Kidney epithelial cell (primary cell): ENCODE measurements around the gene SLC13A3. TPM values are rescaled to one million over a fixed set of nuclear protein-coding genes. Genes with fewer than 3 reads are reported as not detected.

ENCODE experiments used
- DNase-seq: peaks from one replicate; pipeline ENCODE4 v3.0.0-alpha.2; 2010; ENCODE audit warnings: low read depth
- H3K27me3 ChIP-seq: 2 replicates; pipeline ENCODE4 v1.6.0; 2011; ENCODE audit warnings: low read length; ENCODE audit not compliant: control insufficient read depth, insufficient read depth
- H3K36me3 ChIP-seq: 2 replicates; pipeline ENCODE4 v1.5.1; 2011; ENCODE audit warnings: low read length; ENCODE audit not compliant: control insufficient read depth, insufficient read depth
- H3K4me3 ChIP-seq: 2 replicates; pipeline ENCODE4 v1.5.1; 2011; ENCODE audit warnings: low read depth, mild to moderate bottlenecking, control low read depth, low read length
- CTCF ChIP-seq: IDR thresholded peaks from 2 replicates; pipeline ENCODE4 v1.5.1; 2011; ENCODE audit warnings: mild to moderate bottlenecking, moderate library complexity, low read length, control low read depth, inconsistent platforms; ENCODE audit not compliant: insufficient read depth, poor library complexity, severe bottlenecking
- total RNA-seq: library from RNA; depleted of rRNA; stranded (reverse); fragments of >200 nt; gene quantifications from 2 replicates; pipeline ENCODE4 v1.2.3, GENCODE V29; 2015

The SLC13A3 gene
- 2.6 and 3.4 TPM in 2 replicates for total RNA-seq

GRCh38 chr20:46651091-46651962 lies at the start of gene SLC13A3:
Gene SLC13A3, minus strand, starts transcription at chr20:46651459. Its CDS starts 38 bp downstream, at chr20:46651421.
- H3K27me3 ChIP-seq: peaks cover 10% of the 10 kb centered on the region
- no peak for TF ChIP-seq CTCF
- no peak within 1 kb of the TSS for H3K4me3 ChIP-seq
- DNase-seq: no peak
- H3K36me3 ChIP-seq: no peaks in the 10 kb centered on the region

GRCh38 chr20:46701057-46701456 lies 49.8 kb upstream of the SLC13A3 start:
- Histone ChIP-seq H3K36me3 (no peaks in the 10 kb centered on the region), H3K4me3 (no peak overlapping the region), H3K27me3 (peaks cover 5% of the 10 kb centered on the region)
- TF ChIP-seq CTCF: no peak
- DNase-seq: no peak

GRCh38 chr20:46700481-46700880 lies 49.2 kb upstream of the SLC13A3 start:
- DNase-seq: no peak
- Histone ChIP-seq H3K36me3 (no peaks in the 10 kb centered on the region), H3K4me3 (no peak overlapping the region), H3K27me3 (peaks cover 5% of the 10 kb centered on the region)
- no peak for TF ChIP-seq CTCF

GRCh38 chr20:46699651-46700359 lies 48.5 kb upstream of the SLC13A3 start:
- Histone ChIP-seq H3K36me3 (no peaks in the 10 kb centered on the region), H3K4me3 (no peak overlapping the region), H3K27me3 (peaks cover 5% of the 10 kb centered on the region)
- peak; percentile 58 for TF ChIP-seq CTCF
- no peak for DNase-seq

GRCh38 chr20:46698788-46699187 lies 47.5 kb upstream of the SLC13A3 start:
- Histone ChIP-seq H3K36me3 (no peaks in the 10 kb centered on the region), H3K27me3 (peaks cover 5% of the 10 kb centered on the region), H3K4me3 (no peak overlapping the region)
- no peak for DNase-seq
- no peak for TF ChIP-seq CTCF
